ENCODE data around the gene AMER3.
"Not testable (repeated sequence)": the region's sequence is repeated elsewhere in the genome, so short reads cannot be mapped to it uniquely, and the experiment has no call there.

Gene AMER3

GRCh38 chr2:130728549-130729316 lies 26.6 kb upstream of the AMER3 start, which contains the start of gene GPR148:
Gene GPR148, plus strand, starts transcription at chr2:130729070. Its CDS starts 82 bp downstream, at chr2:130729152.
- no peaks in the 10 kb centered on the region for H3K9me3 ChIP-seq (ENCODE audit: control insufficient read depth, low read length)
- H3K4me2 ChIP-seq (ENCODE audit: low read length), result peak within 1 kb of the TSS; percentile 84
- peak within 1 kb of the TSS; percentile 79 for H3K27ac ChIP-seq
- H3K4me1 ChIP-seq, result peaks cover 17% of the 10 kb centered on the region
- H3K9ac ChIP-seq, result no peak within 1 kb of the TSS
- H3K27me3 ChIP-seq (ENCODE audit: control insufficient read depth, insufficient read depth, low read length), result no peaks in the 10 kb centered on the region
- H2AFZ ChIP-seq, result peak within 1 kb of the TSS; percentile 95
- no peaks in the 10 kb centered on the region for H3K79me2 ChIP-seq
- TF ChIP-seq, protein P1, sequence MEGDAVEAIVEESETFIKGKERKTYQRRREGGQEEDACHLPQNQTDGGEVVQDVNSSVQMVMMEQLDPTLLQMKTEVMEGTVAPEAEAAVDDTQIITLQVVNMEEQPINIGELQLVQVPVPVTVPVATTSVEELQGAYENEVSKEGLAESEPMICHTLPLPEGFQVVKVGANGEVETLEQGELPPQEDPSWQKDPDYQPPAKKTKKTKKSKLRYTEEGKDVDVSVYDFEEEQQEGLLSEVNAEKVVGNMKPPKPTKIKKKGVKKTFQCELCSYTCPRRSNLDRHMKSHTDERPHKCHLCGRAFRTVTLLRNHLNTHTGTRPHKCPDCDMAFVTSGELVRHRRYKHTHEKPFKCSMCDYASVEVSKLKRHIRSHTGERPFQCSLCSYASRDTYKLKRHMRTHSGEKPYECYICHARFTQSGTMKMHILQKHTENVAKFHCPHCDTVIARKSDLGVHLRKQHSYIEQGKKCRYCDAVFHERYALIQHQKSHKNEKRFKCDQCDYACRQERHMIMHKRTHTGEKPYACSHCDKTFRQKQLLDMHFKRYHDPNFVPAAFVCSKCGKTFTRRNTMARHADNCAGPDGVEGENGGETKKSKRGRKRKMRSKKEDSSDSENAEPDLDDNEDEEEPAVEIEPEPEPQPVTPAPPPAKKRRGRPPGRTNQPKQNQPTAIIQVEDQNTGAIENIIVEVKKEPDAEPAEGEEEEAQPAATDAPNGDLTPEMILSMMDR (IDR thresholded peaks at IDR 0.05), result no peak
- H3K4me3 ChIP-seq (ENCODE audit: low read depth, low read length), result peak within 1 kb of the TSS; percentile 65
- H3K36me3 ChIP-seq (ENCODE audit: control insufficient read depth, insufficient read depth, low read length), result no peaks in the 10 kb centered on the region

GRCh38 chr2:130729322-130730299 lies 25.7 kb upstream of the AMER3 start:
- Histone ChIP-seq H3K4me2 (ENCODE audit: low read length) (no peak overlapping the region), H3K27ac (no peak overlapping the region)

GRCh38 chr2:130732257-130732656 lies 23.1 kb upstream of the AMER3 start:
- not testable (repeated sequence) for H2AFZ ChIP-seq; H3K9ac ChIP-seq; H3K27ac ChIP-seq; H3K27me3 ChIP-seq (ENCODE audit: control insufficient read depth, insufficient read depth, low read length); H3K79me2 ChIP-seq; H3K9me3 ChIP-seq (ENCODE audit: control insufficient read depth, low read length); H3K36me3 ChIP-seq (ENCODE audit: control insufficient read depth, insufficient read depth, low read length); H3K4me1 ChIP-seq; H3K4me2 ChIP-seq (ENCODE audit: low read length); H3K4me3 ChIP-seq (ENCODE audit: low read depth, low read length)

More at GRCh38 chr2:130729322-130730299, 25.7 kb upstream of the AMER3 start:
- H3K9ac ChIP-seq, result no peak overlapping the region
- no peak overlapping the region for H2AFZ ChIP-seq
- no peaks in the 10 kb centered on the region for H3K27me3 ChIP-seq (ENCODE audit: control insufficient read depth, insufficient read depth, low read length)
- H3K79me2 ChIP-seq, result no peaks in the 10 kb centered on the region
- no peaks in the 10 kb centered on the region for H3K36me3 ChIP-seq (ENCODE audit: control insufficient read depth, insufficient read depth, low read length)
- H3K4me3 ChIP-seq (ENCODE audit: low read depth, low read length), result no peak overlapping the region
- peaks cover 17% of the 10 kb centered on the region for H3K4me1 ChIP-seq
- TF ChIP-seq, protein P1 (IDR thresholded peaks at IDR 0.05), result no peak
- H3K9me3 ChIP-seq (ENCODE audit: control insufficient read depth, low read length), result no peaks in the 10 kb centered on the region

DNA sequence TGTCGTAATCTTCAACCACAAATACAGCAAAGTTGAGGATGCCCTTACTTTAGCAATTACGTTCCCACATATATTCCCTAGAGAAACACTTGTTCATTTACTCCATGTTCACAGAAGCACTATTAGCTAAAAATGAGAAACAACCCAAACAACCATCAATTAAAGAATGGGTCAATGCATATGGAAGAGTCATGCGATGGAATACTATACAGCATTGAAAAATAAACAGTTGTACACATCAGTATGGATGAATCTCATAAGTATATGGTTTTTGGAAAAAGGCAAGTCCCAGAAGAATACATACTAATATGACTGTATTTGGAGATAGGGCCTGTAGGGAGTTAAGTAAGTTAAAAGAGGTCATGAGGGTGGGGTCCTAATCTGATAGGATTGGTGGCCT lies 20.1 kb upstream of the AMER3 start:
- no peak overlapping the region for H3K4me2 ChIP-seq (ENCODE audit: low read length)
- no peak overlapping the region for H3K27ac ChIP-seq
- no peak overlapping the region for H3K4me3 ChIP-seq (ENCODE audit: low read depth, low read length)
- TF ChIP-seq, protein P1 (IDR thresholded peaks at IDR 0.05), result no peak
- no peak overlapping the region for H2AFZ ChIP-seq
- H3K79me2 ChIP-seq, result no peaks in the 10 kb centered on the region
- no peaks in the 10 kb centered on the region for H3K4me1 ChIP-seq
- no peaks in the 10 kb centered on the region for H3K9me3 ChIP-seq (ENCODE audit: control insufficient read depth, low read length)
- no peaks in the 10 kb centered on the region for H3K36me3 ChIP-seq (ENCODE audit: control insufficient read depth, insufficient read depth, low read length)
- no peak overlapping the region for H3K9ac ChIP-seq
- no peaks in the 10 kb centered on the region for H3K27me3 ChIP-seq (ENCODE audit: control insufficient read depth, insufficient read depth, low read length)

- TF ChIP-seq, protein P1 (IDR thresholded peaks at IDR 0.05), result no peak
- Histone ChIP-seq H3K27ac (no peak overlapping the region), H3K4me1 (no peaks in the 10 kb centered on the region), H3K9ac (no peak overlapping the region), H3K4me2 (ENCODE audit: low read length) (no peak overlapping the region), H3K27me3 (ENCODE audit: control insufficient read depth, insufficient read depth, low read length) (no peaks in the 10 kb centered on the region), H2AFZ (no peak overlapping the region), H3K79me2 (no peaks in the 10 kb centered on the region), H3K9me3 (ENCODE audit: control insufficient read depth, low read length) (no peaks in the 10 kb centered on the region), H3K36me3 (ENCODE audit: control insufficient read depth, insufficient read depth, low read length) (no peaks in the 10 kb centered on the region), H3K4me3 (ENCODE audit: low read depth, low read length) (no peak overlapping the region)
Observed at GRCh38 chr2:130736487-130736886, 18.9 kb upstream of the AMER3 start.

All from parathyroid adenoma (tissue), 2 donors.